Measurements from ENCODE around the gene IL22RA2.

The IL22RA2 gene

GRCh38 chr6:137162692-137163306, 10.6 kb downstream of the IL22RA2 start:
- TF ChIP-seq, protein P1, sequence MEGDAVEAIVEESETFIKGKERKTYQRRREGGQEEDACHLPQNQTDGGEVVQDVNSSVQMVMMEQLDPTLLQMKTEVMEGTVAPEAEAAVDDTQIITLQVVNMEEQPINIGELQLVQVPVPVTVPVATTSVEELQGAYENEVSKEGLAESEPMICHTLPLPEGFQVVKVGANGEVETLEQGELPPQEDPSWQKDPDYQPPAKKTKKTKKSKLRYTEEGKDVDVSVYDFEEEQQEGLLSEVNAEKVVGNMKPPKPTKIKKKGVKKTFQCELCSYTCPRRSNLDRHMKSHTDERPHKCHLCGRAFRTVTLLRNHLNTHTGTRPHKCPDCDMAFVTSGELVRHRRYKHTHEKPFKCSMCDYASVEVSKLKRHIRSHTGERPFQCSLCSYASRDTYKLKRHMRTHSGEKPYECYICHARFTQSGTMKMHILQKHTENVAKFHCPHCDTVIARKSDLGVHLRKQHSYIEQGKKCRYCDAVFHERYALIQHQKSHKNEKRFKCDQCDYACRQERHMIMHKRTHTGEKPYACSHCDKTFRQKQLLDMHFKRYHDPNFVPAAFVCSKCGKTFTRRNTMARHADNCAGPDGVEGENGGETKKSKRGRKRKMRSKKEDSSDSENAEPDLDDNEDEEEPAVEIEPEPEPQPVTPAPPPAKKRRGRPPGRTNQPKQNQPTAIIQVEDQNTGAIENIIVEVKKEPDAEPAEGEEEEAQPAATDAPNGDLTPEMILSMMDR (IDR thresholded peaks at IDR 0.05; ENCODE audit: control insufficient read depth, insufficient read depth, low read depth, low read length, missing control alignments), result no peak
- DNase-seq (ENCODE audit: low read depth), result no peak
- H3K4me3 ChIP-seq (ENCODE audit: control insufficient read depth, low read depth, low read length), result no peak overlapping the region

DNA sequence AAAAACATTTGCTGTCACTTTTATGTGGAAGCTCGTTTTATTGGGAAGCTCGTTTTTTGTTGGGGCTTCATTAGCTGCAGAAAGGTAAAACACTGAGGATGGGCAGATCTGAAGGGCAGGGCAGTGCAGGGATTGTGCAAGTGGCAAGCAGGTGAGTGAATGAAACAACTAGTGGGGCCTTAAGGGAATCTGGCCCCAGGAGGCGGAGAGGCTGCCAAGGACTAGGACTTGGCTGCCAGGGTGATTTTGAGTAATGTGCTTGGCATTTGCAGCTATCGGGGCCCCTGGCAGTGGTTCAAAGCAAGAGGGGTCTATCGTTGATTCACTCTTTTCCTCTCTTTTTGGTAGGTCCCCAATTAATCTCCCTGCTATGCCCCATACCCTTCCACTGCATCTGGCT, 11.5 kb downstream of the IL22RA2 start:
- TF ChIP-seq, protein P1 (IDR thresholded peaks at IDR 0.05; ENCODE audit: control insufficient read depth, insufficient read depth, low read depth, low read length, missing control alignments), result no peak
- no peak for DNase-seq (ENCODE audit: low read depth)
- H3K4me3 ChIP-seq (ENCODE audit: control insufficient read depth, low read depth, low read length), result no peak overlapping the region

DNA sequence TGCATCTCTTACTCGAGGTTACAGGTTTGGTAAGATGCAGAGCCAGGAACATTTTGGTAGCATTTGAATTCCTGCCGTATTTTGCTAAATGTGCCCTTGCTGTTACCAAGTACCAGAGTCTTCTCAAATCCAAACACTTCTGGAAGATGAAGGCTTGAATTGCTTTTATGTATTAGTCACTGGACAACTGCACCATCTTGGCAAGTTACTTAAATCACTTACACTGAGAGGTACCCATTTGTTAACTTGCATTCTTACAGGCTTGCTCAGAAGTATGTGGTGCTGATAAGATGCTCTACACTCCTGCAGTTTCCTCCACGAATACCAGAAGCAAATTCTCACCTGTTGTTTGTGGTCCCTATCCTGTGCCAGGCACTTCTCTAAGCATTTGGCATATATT, 12.7 kb downstream of the IL22RA2 start:
- no peak overlapping the region for H3K4me3 ChIP-seq (ENCODE audit: control insufficient read depth, low read depth, low read length)
- DNase-seq (ENCODE audit: low read depth), result peak; percentile 17
- TF ChIP-seq, protein P1 (IDR thresholded peaks at IDR 0.05; ENCODE audit: control insufficient read depth, insufficient read depth, low read depth, low read length, missing control alignments), result no peak

DNA sequence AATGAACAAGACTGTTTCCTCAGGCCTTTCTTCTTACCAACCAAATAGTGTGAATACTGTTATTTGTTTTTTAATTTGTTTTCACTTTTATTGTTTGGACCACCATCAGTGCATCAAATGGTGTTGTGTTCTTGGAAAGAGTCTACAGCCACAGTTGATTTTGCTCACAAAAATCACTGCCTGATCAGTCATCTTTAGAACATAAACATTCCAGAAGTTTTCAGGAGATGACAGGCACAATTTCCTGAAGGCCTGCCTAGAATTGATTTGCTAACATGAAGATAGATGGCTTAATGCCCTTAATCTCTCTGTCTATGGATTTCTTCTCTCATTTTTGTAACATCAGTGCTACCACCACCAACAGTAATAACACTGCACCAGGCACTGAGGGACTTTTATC, 13.5 kb downstream of the IL22RA2 start:
- TF ChIP-seq, protein P1 (IDR thresholded peaks at IDR 0.05; ENCODE audit: control insufficient read depth, insufficient read depth, low read depth, low read length, missing control alignments), result no peak
- no peak overlapping the region for H3K4me3 ChIP-seq (ENCODE audit: control insufficient read depth, low read depth, low read length)
- no peak for DNase-seq (ENCODE audit: low read depth)

DNA sequence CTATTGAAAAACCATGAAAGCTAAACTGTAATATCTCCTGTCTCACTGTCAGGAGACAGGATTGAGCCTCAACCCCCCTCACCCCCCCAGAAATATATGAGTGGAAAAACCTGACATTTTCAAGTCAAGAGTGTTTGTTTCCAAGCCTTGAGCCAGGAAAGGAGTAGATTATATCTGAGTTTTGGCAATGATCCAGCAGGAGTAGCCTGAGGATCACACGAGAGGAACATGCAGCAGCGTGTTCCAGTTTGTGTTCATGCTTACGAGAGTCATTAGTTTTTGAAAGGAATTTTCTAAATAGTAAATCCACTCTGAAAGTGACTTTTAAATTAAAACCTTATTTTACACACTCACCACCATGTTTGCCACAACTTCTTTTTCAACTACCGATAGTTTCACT, 15.8 kb downstream of the IL22RA2 start:
- TF ChIP-seq, protein P1 (IDR thresholded peaks at IDR 0.05; ENCODE audit: control insufficient read depth, insufficient read depth, low read depth, low read length, missing control alignments), result no peak
- no peak overlapping the region for H3K4me3 ChIP-seq (ENCODE audit: control insufficient read depth, low read depth, low read length)
- no peak for DNase-seq (ENCODE audit: low read depth)

DNA sequence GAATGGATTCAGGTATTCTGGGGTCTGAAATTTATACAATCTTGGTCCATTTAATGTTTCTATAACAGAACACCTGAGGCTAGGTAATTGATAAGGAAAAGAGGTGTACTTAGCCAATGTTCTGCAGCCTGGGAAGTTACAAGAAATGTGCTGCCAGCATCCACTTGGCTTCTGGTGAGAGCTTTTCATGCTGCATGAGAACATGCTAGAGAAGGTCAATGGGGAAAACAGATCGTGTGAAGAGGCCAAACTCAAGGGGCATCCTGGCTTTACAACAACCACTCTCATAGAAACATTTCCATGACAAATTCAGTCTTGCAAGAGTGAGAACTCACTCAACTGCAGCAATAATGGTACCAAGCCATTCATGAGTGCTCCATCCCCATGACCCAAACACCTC, 16.8 kb downstream of the IL22RA2 start:
- no peak for DNase-seq (ENCODE audit: low read depth)
- no peak overlapping the region for H3K4me3 ChIP-seq (ENCODE audit: control insufficient read depth, low read depth, low read length)
- TF ChIP-seq, protein P1 (IDR thresholded peaks at IDR 0.05; ENCODE audit: control insufficient read depth, insufficient read depth, low read depth, low read length, missing control alignments), result no peak

DNA sequence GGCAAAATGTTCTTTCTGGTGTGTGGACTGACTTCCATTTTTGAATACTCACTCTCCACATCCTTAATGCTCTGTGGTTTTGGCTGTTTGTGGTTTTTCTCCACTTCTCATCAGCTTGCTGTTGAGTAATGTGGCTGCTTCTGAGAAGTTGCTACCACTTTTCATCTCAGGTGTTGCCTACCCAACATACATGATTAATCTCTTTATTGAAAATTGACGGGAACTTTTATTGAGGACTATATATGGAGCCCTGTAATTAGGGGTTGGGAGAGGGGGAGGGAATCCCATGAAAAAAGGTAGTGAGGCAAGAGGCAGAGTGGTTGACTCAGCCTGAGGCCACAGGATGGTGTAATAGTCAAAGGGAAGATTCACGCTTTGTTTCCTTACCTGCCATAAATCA, 17.6 kb downstream of the IL22RA2 start:
- TF ChIP-seq, protein P1 (IDR thresholded peaks at IDR 0.05; ENCODE audit: control insufficient read depth, insufficient read depth, low read depth, low read length, missing control alignments), result no peak
- H3K4me3 ChIP-seq (ENCODE audit: control insufficient read depth, low read depth, low read length), result no peak overlapping the region
- DNase-seq (ENCODE audit: low read depth), result peak; percentile 18
